Measurements from ENCODE around the gene SLC9A6. TPM values are rescaled to one million over a fixed set of nuclear protein-coding genes. Genes with fewer than 3 reads are reported as not detected.
"Not testable (repeated sequence)": the region's sequence is repeated elsewhere in the genome, so short reads cannot be mapped to it uniquely, and the experiment has no call there.

The SLC9A6 gene
- total and polyA plus RNA-seq, 2 of the 8 experiments (the other 6 are each of a cell fraction or from before 2014, with no cell fraction given) = 8.0 to 14.1 TPM

GRCh38 chrX:136050875-136051274, 65.6 kb downstream of the SLC9A6 start:
- H2BK120ac ChIP-seq (replicated peaks; ENCODE audit: low read depth, low read length); H2BK15ac ChIP-seq (ENCODE audit: low read length); H2AK5ac ChIP-seq (ENCODE audit: low read depth, low read length); H3K18ac ChIP-seq (ENCODE audit: extremely low read depth, low read length); H3K4me1 ChIP-seq (replicated peaks in 1 of 4; ENCODE audit: control insufficient read depth in 3 of 4, insufficient read depth in 4 of 4, low read length in 3 of 4); H3K4ac ChIP-seq (replicated peaks; ENCODE audit: insufficient read length, low read depth, low read length); H3K27me3 ChIP-seq (replicated peaks in 1 of 4; ENCODE audit: control insufficient read depth in 3 of 4, extremely low read depth in 1 of 4, insufficient read depth in 3 of 4, low read length in 3 of 4); H3K36me3 ChIP-seq (ENCODE audit: control insufficient read depth in 2 of 4, insufficient read depth in 4 of 4, low read length in 3 of 4); FAIRE-seq; H2AFZ ChIP-seq (ENCODE audit: low read length); H2BK5ac ChIP-seq (ENCODE audit: low read depth, low read length); H3K23ac ChIP-seq (ENCODE audit: insufficient read length); H3K4me2 ChIP-seq (ENCODE audit: insufficient read depth in 1 of 2, low read depth in 2 of 2, low read length in 2 of 2); H2BK12ac ChIP-seq (ENCODE audit: low read depth, low read length); H4K5ac ChIP-seq (ENCODE audit: insufficient read length, low read depth, low read length); H3K27ac ChIP-seq (ENCODE audit: low read depth, low read length); DNase-seq (ENCODE audit: low read depth in 1 of 2, low spot score in 2 of 2); H3K9ac ChIP-seq (replicated peaks in 1 of 4; ENCODE audit: extremely low read depth in 1 of 4, low read depth in 3 of 4, low read length in 3 of 4); H4K91ac ChIP-seq (replicated peaks; ENCODE audit: insufficient read length, low read length); H3K56ac ChIP-seq (replicated peaks; ENCODE audit: insufficient read length, low read depth, low read length); H3K14ac ChIP-seq (ENCODE audit: insufficient read length); H4K20me1 ChIP-seq (replicated peaks in 1 of 2; ENCODE audit: control insufficient read depth in 1 of 2, insufficient read depth in 2 of 2, low read length in 2 of 2); H3K9me3 ChIP-seq (ENCODE audit: insufficient read depth in 2 of 2, low read depth in 1 of 2, low read length in 1 of 2); H2BK20ac ChIP-seq (ENCODE audit: low read length); H3K4me3 ChIP-seq (ENCODE audit: extremely low read depth in 1 of 4, insufficient read depth in 2 of 4, low read depth in 3 of 4, low read length in 4 of 4); H3K79me1 ChIP-seq (ENCODE audit: low read depth, low read length); H3K23me2 ChIP-seq (ENCODE audit: low read depth, low read length); H3K79me2 ChIP-seq (ENCODE audit: control insufficient read depth in 1 of 2, insufficient read depth in 2 of 2, low read length in 2 of 2); H4K8ac ChIP-seq (ENCODE audit: extremely low read depth, insufficient read depth, low read length): not testable (repeated sequence)
- 94% methylated on average over 3 of the region's 9 CpGs; no CpG with 5 or more reads in 1 of the 2 experiments for WGBS, 2 experiments (ENCODE audit: extremely low coverage in 1 of 2, insufficient coverage in 1 of 2, insufficient read length in 1 of 2, insufficient replicate concordance in 2 of 2, low coverage in 1 of 2, low lambda C conversion rate in 2 of 2, missing lambda C conversion rate in 1 of 2)
- ChIA-PET POLR2A (ENCODE audit: partially characterized antibody) (interaction anchor here (1.0 kb wide), 1 partner anchor 112 kb away, joined by 3 read pairs; no protein-coding TSS in a partner anchor), CTCF (ENCODE audit: partially characterized antibody) (interaction anchor here (0.7 kb wide), 1 partner anchor 51 kb away, joined by 3 read pairs; no protein-coding TSS in a partner anchor)
